ENCODE data around the gene KCNQ1.

DNA sequence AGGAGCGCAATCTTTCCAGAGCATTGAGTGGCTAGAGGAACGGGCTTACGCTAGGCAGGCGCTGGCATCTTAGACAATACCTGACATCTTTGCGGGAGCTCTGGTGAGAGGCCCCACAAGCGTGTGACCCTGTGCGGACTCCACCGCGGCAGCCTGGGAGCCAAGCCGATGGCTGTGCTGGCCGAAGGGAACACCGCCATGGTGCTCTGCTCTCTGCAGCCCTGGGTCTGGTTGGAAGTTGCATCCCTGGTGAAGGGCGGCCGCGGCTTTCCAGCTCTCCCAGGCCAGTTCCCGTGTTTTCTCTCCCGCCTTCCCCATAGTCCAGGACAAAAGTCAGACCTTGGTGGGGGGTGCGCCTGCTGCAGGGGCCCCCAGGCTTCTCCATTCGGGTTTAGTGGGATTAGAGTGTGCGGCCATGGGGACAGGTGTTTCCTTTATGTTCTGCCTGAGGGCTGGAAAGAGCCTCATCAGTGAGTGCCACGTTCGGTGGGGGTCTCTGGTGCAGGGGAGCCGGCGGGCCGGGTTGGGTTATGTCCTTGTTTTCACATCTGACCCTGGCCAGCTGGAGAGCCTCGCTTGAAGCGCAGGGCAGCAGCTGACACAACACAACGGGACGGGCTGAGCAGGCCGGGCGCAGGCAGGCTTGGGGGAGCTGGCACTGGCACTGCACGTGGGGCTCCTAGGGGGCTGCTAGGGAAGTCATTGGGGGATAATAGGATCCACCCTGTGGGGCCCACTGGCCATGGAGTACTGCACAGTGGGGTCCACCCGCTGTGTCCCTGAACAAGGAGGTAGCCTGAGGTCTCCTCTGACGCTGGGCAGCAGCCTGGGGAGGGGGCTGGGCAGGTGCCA, 94.8 kb downstream of the KCNQ1 start:
- TF ChIP-seq CTCF (conservative IDR thresholded peaks at IDR 0.05; ENCODE audit: low read length): no peak
- no peak for TF ChIP-seq EZH2phosphoT487 (IDR thresholded peaks at IDR 0.05; ENCODE audit: borderline replicate concordance)

Measured in Loucy (cell line).